K562 (cell line): ENCODE data around the gene VEGFA. TPM values are rescaled to one million over a fixed set of nuclear protein-coding genes. Genes with fewer than 3 reads are reported as not detected.

Experiments
- BRCA1 ChIP-seq, 2 experiments: fragments of 450-650 bp in 1 of 2; sonication (generic) in 1 of 2; formaldehyde crosslinking in 1 of 2; IDR thresholded peaks; 2 replicates each; pipeline versions ENCODE4 v1.5.0 to v1.6.1; 2017 to 2020; ENCODE audit warnings: mild to moderate bottlenecking in 1 of 2, missing genetic modification reagents in 1 of 2
- CBX5 ChIP-seq: IDR thresholded peaks from 2 replicates; pipeline ENCODE4 v1.6.1; 2014; ENCODE audit warnings: low read depth, borderline replicate concordance
- CBX8 ChIP-seq: fragments of 200-600 bp; sonication (generic); IDR thresholded peaks from 2 replicates; pipeline ENCODE4 v1.6.1; 2012; ENCODE audit warnings: borderline replicate concordance, mixed run types, low read depth, mild to moderate bottlenecking, moderate library complexity, mixed read lengths, low read length, control low read depth, inconsistent platforms; ENCODE audit not compliant: poor library complexity, severe bottlenecking; ENCODE audit errors: extremely low read depth
- CHCHD3 ChIP-seq: fragments of 250-450 bp; sonication (Bioruptor Pico); IDR thresholded peaks from 2 replicates; pipeline ENCODE4 v2.1.2; 2022; ENCODE audit warnings: mild to moderate bottlenecking
- GABPB1 ChIP-seq: sonication (generic); formaldehyde crosslinking; IDR thresholded peaks from 2 replicates; pipeline ENCODE4 v1.8.0; 2022; ENCODE audit warnings: mild to moderate bottlenecking, missing genetic modification reagents
- JUN ChIP-seq, 2 experiments: sonication (generic) in 1 of 2; formaldehyde crosslinking in 1 of 2; IDR thresholded peaks; 2 replicates each; pipeline versions ENCODE4 v1.6.1 to v1.8.0; 2012 to 2022; ENCODE audit warnings: borderline replicate concordance in 2 of 2, mild to moderate bottlenecking in 2 of 2, improper control_type of control experiment in 1 of 2, low read depth in 1 of 2, low read length in 1 of 2, missing genetic modification reagents in 1 of 2
- NFE2 ChIP-seq: IDR thresholded peaks from 2 replicates; pipeline ENCODE4 v1.6.1; 2014; ENCODE audit warnings: antibody characterized with exemption, low read depth
- POLR2G ChIP-seq: fragments of 200-400 bp; formaldehyde crosslinking; IDR thresholded peaks from 2 replicates; pipeline ENCODE4 v1.6.1; 2017; ENCODE audit warnings: low read depth, mild to moderate bottlenecking, antibody characterized with exemption, low read length, moderate library complexity
- RBFOX2 ChIP-seq: fragments of 200-400 bp; formaldehyde crosslinking; IDR thresholded peaks from 2 replicates; pipeline ENCODE4 v1.6.1; 2017; ENCODE audit warnings: low read depth, mild to moderate bottlenecking, low read length, moderate library complexity
- SMC3 ChIP-seq: conservative IDR thresholded peaks from 2 replicates; pipeline ENCODE4 v1.6.1; 2011; ENCODE audit warnings: low read depth, low read length, improper control_type of control experiment; ENCODE audit not compliant: insufficient read depth
- ZNF263 ChIP-seq: sonication (generic); formaldehyde crosslinking; IDR thresholded peaks from 2 replicates; pipeline ENCODE4 v1.8.0; 2022; ENCODE audit warnings: mild to moderate bottlenecking, missing genetic modification reagents, borderline replicate concordance
- polyA plus RNA-seq, 8 experiments: library from polyadenylated mRNA; depleted of rRNA in 4 of 8; stranded (reverse) in 5 of 8; unstranded in 3 of 8; fragments of >200 nt; fragmentation: Nextera tagmentation in 2 of 8; fragmentation: Illumina TruSeq in 1 of 8; extraction: Ambion mirVana in 2 of 8; extraction: Trizol in 1 of 8; gene quantifications; 2 replicates each; pipeline versions ENCODE4 v1.2.1 to v1.2.3, GENCODE V29; 2011 to 2014; ENCODE audit warnings: inconsistent platforms in 1 of 8, missing spikeins in 1 of 8
- total RNA-seq, 7 experiments: library from RNA; depleted of rRNA in 6 of 7; stranded (reverse); fragments of >200 nt in 6 of 7; fragmentation: Illumina TruSeq in 2 of 7; extraction: Trizol in 2 of 7; gene quantifications; 2 replicates each; pipeline versions ENCODE4 v1.2.1 to v1.2.3, GENCODE V29; 2011 to 2021; ENCODE audit warnings: low replicate concordance in 1 of 7
- TF ChIP-seq, protein P1 (sequence below): fragments of 200-800 bp; sonication (Bioruptor generic); IDR thresholded peaks from 2 replicates; pipeline ENCODE4 v1.6.1; 2016; ENCODE audit warnings: missing genetic modification characterization, missing compliant biosample characterization
- TF ChIP-seq, protein P2 (sequence below): fragments of 450-650 bp; formaldehyde crosslinking; IDR thresholded peaks from 2 replicates; pipeline ENCODE4 v1.4.0; 2022; ENCODE audit warnings: mild to moderate bottlenecking, moderate library complexity
- TF ChIP-seq, protein P3 (sequence below): sonication (generic); formaldehyde crosslinking; IDR thresholded peaks from 2 replicates; pipeline ENCODE4 v1.8.1; 2023; ENCODE audit warnings: missing genetic modification reagents, mild to moderate bottlenecking, borderline replicate concordance

The VEGFA gene
- total and polyA plus RNA-seq, 9 of the 15 experiments (the other 6 are each of a cell fraction or from before 2014, with no cell fraction given) = 14.0 to 271 (median 124) TPM

DNA sequence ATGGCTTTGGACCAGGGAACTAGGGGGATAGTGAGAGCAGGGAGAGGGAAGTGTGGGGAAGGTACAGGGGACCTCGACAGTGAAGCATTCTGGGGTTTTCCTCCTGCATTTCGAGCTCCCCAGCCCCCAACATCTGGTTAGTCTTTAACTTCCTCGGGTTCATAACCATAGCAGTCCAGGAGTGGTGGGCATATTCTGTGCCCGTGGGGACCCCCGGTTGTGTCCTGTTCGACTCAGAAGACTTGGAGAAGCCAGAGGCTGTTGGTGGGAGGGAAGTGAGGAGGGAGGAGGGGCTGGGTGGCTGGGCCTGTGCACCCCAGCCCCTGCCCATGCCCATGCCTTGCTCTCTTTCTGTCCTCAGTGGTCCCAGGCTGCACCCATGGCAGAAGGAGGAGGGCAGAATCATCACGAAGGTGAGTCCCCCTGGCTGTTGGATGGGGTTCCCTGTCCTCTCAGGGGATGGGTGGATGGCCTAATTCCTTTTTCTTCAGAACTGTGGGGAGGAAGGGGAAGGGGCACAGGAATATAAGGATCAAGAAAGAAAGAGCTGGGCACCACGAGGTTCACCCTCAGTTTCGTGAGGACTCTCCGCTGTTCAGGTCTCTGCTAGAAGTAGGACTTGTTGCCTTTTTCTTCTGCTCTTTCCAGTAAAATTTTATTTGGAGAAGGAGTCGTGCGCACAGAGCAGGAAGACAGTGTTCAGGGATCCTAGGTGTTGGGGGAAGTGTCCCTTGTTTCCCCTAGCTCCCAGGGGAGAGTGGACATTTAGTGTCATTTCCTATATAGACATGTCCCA, 4.2 kb downstream of the VEGFA start (continued):
- no peak for TF ChIP-seq CBX5
- peak; percentile 14; the same call in 1 of the 2 replicates for TF ChIP-seq RBFOX2
- TF ChIP-seq, protein P1, sequence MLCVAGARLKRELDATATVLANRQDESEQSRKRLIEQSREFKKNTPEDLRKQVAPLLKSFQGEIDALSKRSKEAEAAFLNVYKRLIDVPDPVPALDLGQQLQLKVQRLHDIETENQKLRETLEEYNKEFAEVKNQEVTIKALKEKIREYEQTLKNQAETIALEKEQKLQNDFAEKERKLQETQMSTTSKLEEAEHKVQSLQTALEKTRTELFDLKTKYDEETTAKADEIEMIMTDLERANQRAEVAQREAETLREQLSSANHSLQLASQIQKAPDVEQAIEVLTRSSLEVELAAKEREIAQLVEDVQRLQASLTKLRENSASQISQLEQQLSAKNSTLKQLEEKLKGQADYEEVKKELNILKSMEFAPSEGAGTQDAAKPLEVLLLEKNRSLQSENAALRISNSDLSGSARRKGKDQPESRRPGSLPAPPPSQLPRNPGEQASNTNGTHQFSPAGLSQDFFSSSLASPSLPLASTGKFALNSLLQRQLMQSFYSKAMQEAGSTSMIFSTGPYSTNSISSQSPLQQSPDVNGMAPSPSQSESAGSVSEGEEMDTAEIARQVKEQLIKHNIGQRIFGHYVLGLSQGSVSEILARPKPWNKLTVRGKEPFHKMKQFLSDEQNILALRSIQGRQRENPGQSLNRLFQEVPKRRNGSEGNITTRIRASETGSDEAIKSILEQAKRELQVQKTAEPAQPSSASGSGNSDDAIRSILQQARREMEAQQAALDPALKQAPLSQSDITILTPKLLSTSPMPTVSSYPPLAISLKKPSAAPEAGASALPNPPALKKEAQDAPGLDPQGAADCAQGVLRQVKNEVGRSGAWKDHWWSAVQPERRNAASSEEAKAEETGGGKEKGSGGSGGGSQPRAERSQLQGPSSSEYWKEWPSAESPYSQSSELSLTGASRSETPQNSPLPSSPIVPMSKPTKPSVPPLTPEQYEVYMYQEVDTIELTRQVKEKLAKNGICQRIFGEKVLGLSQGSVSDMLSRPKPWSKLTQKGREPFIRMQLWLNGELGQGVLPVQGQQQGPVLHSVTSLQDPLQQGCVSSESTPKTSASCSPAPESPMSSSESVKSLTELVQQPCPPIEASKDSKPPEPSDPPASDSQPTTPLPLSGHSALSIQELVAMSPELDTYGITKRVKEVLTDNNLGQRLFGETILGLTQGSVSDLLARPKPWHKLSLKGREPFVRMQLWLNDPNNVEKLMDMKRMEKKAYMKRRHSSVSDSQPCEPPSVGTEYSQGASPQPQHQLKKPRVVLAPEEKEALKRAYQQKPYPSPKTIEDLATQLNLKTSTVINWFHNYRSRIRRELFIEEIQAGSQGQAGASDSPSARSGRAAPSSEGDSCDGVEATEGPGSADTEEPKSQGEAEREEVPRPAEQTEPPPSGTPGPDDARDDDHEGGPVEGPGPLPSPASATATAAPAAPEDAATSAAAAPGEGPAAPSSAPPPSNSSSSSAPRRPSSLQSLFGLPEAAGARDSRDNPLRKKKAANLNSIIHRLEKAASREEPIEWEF (CRISPR knock-in tag) = no peak
- TF ChIP-seq POLR2G = peak; percentile 22
- TF ChIP-seq CBX8 = no peak
- TF ChIP-seq JUN (IDR thresholded peaks at IDR 0.05; ENCODE audit: borderline replicate concordance, low read depth, low read length) = no peak
- peak; percentile 48; the same call in 1 of the 2 replicates for TF ChIP-seq JUN (CRISPR knock-in tag; IDR thresholded peaks at IDR 0.05; ENCODE audit: borderline replicate concordance)
- TF ChIP-seq, protein P2, sequence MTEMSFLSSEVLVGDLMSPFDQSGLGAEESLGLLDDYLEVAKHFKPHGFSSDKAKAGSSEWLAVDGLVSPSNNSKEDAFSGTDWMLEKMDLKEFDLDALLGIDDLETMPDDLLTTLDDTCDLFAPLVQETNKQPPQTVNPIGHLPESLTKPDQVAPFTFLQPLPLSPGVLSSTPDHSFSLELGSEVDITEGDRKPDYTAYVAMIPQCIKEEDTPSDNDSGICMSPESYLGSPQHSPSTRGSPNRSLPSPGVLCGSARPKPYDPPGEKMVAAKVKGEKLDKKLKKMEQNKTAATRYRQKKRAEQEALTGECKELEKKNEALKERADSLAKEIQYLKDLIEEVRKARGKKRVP = no peak
- TF ChIP-seq SMC3 = no peak
- TF ChIP-seq, protein P3, sequence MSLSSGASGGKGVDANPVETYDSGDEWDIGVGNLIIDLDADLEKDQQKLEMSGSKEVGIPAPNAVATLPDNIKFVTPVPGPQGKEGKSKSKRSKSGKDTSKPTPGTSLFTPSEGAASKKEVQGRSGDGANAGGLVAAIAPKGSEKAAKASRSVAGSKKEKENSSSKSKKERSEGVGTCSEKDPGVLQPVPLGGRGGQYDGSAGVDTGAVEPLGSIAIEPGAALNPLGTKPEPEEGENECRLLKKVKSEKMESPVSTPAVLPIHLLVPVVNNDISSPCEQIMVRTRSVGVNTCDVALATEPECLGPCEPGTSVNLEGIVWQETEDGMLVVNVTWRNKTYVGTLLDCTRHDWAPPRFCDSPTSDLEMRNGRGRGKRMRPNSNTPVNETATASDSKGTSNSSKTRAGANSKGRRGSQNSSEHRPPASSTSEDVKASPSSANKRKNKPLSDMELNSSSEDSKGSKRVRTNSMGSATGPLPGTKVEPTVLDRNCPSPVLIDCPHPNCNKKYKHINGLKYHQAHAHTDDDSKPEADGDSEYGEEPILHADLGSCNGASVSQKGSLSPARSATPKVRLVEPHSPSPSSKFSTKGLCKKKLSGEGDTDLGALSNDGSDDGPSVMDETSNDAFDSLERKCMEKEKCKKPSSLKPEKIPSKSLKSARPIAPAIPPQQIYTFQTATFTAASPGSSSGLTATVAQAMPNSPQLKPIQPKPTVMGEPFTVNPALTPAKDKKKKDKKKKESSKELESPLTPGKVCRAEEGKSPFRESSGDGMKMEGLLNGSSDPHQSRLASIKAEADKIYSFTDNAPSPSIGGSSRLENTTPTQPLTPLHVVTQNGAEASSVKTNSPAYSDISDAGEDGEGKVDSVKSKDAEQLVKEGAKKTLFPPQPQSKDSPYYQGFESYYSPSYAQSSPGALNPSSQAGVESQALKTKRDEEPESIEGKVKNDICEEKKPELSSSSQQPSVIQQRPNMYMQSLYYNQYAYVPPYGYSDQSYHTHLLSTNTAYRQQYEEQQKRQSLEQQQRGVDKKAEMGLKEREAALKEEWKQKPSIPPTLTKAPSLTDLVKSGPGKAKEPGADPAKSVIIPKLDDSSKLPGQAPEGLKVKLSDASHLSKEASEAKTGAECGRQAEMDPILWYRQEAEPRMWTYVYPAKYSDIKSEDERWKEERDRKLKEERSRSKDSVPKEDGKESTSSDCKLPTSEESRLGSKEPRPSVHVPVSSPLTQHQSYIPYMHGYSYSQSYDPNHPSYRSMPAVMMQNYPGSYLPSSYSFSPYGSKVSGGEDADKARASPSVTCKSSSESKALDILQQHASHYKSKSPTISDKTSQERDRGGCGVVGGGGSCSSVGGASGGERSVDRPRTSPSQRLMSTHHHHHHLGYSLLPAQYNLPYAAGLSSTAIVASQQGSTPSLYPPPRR (CRISPR knock-in tag) = no peak
- TF ChIP-seq CHCHD3 (CRISPR knock-in tag) = no peak
- no peak for TF ChIP-seq NFE2
- peak; percentile 30; the same call in 1 of the 2 replicates for TF ChIP-seq ZNF263
- 0 out of 2 replicates have a peak, but pooled peaks have one; percentile 16 for TF ChIP-seq GABPB1 (CRISPR knock-in tag)
- no peak for TF ChIP-seq BRCA1 (IDR thresholded peaks at IDR 0.05)
- 0 out of 2 replicates have a peak, but pooled peaks have one; percentile 87 for TF ChIP-seq BRCA1 (CRISPR knock-in tag; IDR thresholded peaks at IDR 0.05)
